ENCODE data around the gene DIP2C.

DIP2C gene

GRCh38 chr10:676178-676577 is 13.3 kb downstream of the DIP2C start:
- DNase-seq (ENCODE audit: low read depth, low spot score), result no peak

- DNase-seq (ENCODE audit: low read depth, low spot score), result no peak
These were observed 13.9 kb downstream of the DIP2C start for GRCh38 chr10:675532-675931.

GRCh38 chr10:673492-673891 is 16.0 kb downstream of the DIP2C start:
- DNase-seq (ENCODE audit: low read depth, low spot score), result no peak

- DNase-seq (ENCODE audit: low read depth, low spot score), result no peak
These were observed 16.5 kb downstream of the DIP2C start for GRCh38 chr10:672992-673391.

- DNase-seq (ENCODE audit: low read depth, low spot score), result no peak
These were observed 17.3 kb downstream of the DIP2C start for GRCh38 chr10:672203-672602.

- no peak for DNase-seq (ENCODE audit: low read depth, low spot score)
These were observed 18.5 kb downstream of the DIP2C start for GRCh38 chr10:670990-671389.

GRCh38 chr10:670038-670437 is 19.4 kb downstream of the DIP2C start:
- no peak for DNase-seq (ENCODE audit: low read depth, low spot score)

GRCh38 chr10:668786-669485 is 20.5 kb downstream of the DIP2C start:
- no peak for DNase-seq (ENCODE audit: low read depth, low spot score)

GRCh38 chr10:667602-668143 is 21.8 kb downstream of the DIP2C start:
- DNase-seq (ENCODE audit: low read depth, low spot score), result no peak

GRCh38 chr10:667096-667495 is 22.4 kb downstream of the DIP2C start:
- no peak for DNase-seq (ENCODE audit: low read depth, low spot score)

GRCh38 chr10:666237-667012 is 23.0 kb downstream of the DIP2C start:
- no peak for DNase-seq (ENCODE audit: low read depth, low spot score)

- DNase-seq (ENCODE audit: low read depth, low spot score), result no peak
These were observed 23.8 kb downstream of the DIP2C start for GRCh38 chr10:665579-666091.

GRCh38 chr10:664893-665292 is 24.6 kb downstream of the DIP2C start:
- DNase-seq (ENCODE audit: low read depth, low spot score), result no peak

GRCh38 chr10:664301-664700 is 25.2 kb downstream of the DIP2C start:
- DNase-seq (ENCODE audit: low read depth, low spot score), result no peak

GRCh38 chr10:663831-664251 is 25.6 kb downstream of the DIP2C start:
- no peak for DNase-seq (ENCODE audit: low read depth, low spot score)

GRCh38 chr10:663466-663751 is 26.1 kb downstream of the DIP2C start:
- no peak for DNase-seq (ENCODE audit: low read depth, low spot score)

GRCh38 chr10:662686-663465 is 26.6 kb downstream of the DIP2C start:
- no peak for DNase-seq (ENCODE audit: low read depth, low spot score)

- no peak for DNase-seq (ENCODE audit: low read depth, low spot score)
These were observed 27.3 kb downstream of the DIP2C start for GRCh38 chr10:662223-662605.

GRCh38 chr10:661597-662222 is 27.8 kb downstream of the DIP2C start:
- DNase-seq (ENCODE audit: low read depth, low spot score), result no peak

- no peak for DNase-seq (ENCODE audit: low read depth, low spot score)
These were observed 28.4 kb downstream of the DIP2C start for GRCh38 chr10:660970-661596.

- no peak for DNase-seq (ENCODE audit: low read depth, low spot score)
These were observed 29.0 kb downstream of the DIP2C start for GRCh38 chr10:660413-660969.

All from ELF-1 (cell line).